Fibroblast of skin of left quadriceps (primary cell): Measurements from ENCODE around the gene SCO2.
A peak's percentile ranks its signal among the peaks of the same experiment; 100 is the strongest.

Experiments
- DNase-seq, 2 experiments: peaks; one replicate each; pipeline ENCODE4 v3.0.0-alpha.2; 2013; ENCODE audit warnings: low read depth in 2 of 2

SCO2 gene

DNA sequence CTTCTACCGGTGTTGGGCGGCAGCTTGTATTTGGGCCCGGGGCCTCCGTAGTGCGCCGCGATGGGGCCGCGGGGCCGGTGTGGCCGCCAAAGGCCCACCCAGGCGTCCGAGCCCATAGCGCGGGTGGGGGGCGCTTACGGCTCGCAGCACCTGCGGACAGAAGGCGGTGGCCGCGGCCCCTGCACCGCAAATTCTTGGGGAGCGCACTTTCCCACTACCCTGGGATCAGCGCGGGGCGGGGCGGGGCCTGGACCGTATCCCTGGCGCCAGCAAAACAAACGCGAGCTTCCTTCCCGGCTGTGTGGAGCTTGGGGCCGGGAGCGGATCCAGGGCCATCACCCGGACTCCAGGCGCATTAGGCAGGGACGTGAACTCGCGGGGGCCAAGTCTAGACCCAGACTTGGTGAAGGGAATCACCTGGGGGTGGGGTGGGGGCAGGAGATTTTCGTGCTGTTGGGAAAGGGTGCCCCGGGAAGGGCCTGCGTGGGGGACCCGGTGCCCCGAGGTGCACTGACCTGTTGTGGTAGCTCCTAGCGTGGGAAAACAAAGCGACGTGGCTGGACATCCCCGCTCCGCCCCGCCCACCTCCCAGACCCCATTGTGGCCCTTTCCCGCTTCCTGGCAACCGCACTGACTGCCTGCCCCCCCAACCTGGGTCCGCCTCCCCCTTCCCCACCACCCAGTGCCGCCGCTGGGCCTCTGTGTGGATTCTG, 6.7 kb upstream of the SCO2 start:
- no peak for DNase-seq

DNA sequence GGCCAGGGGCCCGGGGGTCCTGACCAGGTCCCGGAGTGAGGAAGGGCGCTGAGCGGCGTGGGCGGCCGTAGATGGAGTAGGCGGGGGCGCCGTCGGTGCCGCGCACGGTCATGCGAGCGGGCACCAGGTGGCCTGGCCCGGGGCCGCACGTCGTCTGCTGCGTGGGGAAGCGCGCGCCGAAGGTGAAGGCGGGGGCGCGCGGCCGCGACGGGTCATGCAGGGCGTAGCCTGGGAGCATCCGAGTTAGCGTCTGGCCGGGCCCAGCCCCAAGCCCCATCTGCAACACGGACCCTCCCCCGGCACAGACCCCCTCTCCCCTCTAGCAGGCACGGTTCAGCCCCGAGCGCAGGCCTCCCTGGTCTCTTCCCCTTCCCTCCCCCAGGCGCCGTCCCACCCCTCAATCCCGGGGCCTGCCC, 6.2 kb upstream of the SCO2 start:
- no peak for DNase-seq

DNA sequence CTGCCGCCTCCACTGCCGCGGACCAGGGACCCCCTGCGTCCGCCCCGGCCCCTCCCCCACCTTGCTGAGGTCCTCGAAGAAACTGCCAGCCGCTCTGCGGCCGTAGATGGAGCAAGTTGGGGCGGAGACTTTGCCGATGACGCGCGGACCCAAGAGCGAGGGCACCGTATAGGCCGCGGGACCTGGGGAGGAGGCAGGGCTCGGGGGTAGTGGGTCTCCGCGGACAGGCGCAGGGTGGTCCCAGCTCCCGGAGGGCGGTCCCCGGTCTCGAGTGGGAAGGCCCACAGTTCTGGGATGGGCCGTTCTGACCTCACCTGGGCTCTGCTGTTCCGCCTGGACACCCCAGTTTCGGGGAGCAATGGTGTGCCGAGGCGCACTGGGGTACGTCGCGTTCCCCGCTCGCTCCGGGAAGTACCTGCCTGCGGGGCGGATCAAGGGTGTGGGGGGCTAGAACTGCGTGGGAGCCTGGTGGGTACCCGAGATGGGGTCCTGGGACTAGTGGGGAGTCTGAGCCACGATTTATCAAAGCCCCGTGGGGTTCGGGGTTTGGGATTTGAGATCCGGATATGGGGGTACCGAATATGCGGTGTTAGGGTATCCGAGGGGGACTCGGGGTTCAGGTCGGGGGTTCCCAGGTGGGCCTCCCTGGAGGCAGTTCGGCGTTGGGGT, 5.6 kb upstream of the SCO2 start:
- DNase-seq = no peak

DNA sequence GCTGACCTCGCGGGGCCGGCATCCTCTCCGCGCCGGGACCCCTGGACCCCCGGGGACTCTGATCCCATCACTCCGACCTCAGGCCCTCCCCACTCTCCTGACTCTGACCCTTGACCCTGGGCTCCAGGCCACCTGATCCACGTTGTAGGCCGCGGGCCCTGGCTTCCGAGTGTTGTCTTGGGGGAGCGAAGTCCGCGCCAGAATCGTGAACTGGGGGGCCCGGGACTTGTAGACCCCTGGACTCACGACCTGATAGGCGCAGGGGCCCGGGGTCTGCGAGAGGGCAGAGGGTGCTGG, 5.1 kb upstream of the SCO2 start:
- no peak for DNase-seq

DNA sequence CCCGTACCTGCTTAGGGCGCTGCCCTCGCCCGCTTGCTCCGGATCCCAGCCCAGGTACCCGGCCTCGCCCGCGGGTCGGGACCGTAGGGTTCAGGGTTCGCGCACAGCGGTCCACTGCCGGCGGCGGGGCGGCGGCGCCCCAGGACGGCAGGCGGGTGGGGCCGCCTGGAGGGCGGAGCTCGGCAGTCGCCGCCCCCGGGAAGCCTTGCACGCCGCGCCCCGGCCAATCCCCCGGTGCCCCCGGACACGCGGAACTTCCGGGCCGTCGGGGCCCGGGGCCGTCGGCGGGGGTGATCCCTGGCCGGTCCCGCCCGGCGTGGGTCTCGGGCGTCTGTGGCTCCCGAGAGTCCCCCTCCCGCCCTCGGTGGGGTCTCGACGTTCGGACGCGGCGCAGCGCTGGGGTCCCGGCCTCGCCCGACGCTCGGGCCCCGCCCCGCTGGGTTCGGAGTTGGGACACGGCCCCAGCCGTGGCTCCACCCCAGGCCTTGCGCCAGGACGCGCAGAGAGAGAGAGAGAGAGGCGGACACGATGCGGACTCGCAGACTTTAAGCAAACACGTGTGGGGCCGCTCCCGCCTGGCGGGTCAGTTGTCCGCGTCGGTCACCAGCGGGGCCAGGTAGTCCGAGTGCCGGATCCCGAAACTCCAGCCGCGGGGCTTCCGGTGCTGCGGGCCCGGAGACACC, 4.6 kb upstream of the SCO2 start, which contains the start of gene TYMP:
TYMP (minus strand) TSS at position 116 of the 683 bp plus-strand sequence. CDS start 303 bp downstream, outside the sequence.
- no peak for DNase-seq

DNA sequence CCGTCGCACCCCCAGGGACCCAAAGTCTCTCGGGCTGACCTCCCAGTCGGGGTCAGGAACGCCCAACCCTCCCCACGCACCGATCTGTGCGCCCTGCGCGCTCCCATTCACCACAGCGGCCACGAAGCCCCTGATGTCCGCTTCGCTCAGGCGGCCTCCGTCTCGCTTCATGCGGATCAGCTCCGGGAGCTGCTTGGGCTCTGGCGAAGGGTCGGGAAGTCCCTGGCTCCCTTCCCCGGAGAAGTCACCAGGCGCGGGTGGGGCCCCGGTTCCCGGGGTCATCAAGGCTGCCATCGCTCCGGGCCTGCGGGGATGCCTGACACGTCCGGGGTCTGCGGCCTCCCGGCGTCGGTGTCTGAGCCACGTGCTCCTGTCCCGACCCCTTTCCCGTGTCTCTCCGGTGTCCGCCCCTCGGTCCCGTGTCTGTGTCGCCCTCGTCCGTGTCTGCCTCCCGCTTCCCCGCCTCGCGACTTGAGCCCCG, 4.1 kb upstream of the SCO2 start:
- no peak for DNase-seq

DNA sequence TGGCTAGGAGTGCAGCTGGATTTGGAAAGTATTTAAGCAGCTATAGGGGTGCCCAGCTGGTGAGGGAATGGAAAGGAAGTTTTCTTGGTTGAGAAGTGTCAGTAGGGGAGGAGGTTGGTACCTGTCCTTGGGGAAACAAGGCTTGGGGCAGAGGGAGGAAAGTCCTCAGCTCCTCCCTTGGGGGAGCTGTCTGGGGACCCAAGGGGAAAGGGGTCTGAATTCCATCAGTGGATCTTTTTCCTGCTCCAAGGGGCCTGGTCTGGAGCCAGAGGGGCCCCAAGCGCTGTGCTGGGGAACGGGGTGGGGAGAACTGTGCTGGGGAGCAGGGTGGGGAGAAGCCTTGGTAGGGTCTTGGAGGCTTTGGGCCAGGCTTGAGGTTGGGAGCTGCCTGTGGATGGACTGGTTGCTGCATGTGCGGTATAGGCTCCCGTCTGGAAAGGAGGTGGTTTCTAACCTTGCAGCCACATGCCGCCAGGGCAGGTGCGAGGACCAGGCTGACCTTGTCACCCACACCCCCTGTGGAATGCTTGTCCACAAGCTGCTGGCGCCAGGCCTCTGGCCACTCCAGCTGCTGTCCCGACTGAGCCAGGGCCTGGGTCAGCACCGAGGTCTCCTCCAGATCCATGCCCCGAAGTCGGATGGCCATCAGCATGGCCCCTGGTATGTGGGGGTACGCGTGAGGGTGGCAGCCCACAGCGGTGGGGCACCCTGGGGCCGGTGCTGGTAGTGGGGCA, 3.5 kb upstream of the SCO2 start:
- no peak for DNase-seq

DNA sequence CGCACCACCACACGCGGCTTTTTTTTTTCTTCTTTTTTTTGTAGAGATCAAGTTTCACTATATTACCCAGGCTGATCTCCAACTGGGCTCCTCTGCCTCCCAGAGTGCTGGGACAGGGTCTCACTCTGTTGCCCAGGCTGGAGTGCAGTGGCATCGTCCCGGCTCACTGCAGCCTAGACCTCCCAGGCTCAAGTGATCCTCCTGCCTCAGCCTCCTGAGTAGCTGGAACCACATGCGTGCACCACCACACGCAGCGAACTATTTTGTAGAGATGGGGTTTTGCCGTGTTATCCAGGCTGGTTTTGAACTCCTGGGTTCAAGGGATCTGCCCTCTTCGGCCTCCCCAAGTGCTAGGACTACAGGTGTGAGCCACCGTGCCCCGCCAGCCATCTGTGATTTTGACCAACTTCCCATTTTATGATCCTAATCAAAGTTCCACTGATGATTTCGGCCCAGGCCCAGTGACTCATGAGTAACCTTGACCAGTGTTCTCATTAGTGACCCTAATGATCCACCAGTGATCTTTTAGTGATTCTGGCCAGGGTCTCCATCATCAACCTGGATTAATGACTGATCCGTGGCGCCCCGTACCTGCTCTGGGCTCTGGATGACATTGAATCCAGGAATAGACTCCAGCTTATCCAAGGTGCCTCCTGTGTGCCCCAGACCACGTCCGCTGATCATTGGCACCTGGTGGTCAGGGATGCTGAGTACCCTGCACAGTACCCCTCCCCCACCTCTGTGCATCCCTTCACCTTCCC, 2.7 kb upstream of the SCO2 start:
- DNase-seq = no peak

DNA sequence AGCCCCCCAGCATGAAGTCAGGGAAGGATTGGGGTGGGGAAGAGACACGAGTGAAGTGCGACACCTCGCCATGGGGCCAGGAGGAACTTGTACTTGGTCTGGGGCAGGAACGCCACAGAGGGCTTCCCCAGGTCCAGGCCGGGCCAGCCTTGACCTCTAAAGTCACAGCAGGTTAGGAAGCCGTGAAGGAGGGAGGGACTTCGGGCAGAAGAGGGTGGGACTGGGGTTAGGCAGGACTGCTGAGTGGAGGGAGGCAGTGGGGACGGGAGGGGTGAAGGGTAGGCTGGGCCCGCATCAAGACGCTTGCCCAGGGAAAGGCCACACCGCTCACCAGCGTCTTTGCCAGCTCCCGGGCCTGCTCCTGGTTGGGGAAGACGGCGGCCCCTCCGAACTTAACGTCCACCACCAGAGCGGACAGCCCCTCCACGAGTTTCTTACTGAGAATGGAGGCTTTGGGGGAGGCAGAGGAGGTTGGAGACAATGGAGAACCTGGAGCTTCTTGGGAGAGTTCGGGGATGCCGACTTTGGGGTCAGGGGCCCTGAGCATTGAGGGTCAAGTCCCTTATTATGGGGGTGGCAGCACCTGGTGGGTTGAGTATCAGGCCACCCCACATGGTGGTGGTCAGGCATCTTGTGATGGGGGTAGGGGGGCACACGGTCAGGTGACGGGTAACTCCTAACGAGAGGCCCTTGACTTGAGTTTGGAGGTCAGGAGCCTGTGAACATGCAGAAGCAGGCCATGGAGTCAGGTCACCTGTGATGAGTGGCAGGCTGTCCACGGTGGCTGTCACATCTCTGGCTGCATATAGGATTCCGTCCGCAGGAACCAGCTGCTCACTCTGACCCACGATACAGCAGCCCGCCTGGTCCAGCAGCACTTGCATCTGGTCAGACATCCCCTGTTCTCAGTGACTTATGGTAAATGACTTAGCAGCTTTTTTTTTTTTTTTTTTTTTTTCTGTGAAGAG, 1.7 kb upstream of the SCO2 start:
- no peak for DNase-seq

DNA sequence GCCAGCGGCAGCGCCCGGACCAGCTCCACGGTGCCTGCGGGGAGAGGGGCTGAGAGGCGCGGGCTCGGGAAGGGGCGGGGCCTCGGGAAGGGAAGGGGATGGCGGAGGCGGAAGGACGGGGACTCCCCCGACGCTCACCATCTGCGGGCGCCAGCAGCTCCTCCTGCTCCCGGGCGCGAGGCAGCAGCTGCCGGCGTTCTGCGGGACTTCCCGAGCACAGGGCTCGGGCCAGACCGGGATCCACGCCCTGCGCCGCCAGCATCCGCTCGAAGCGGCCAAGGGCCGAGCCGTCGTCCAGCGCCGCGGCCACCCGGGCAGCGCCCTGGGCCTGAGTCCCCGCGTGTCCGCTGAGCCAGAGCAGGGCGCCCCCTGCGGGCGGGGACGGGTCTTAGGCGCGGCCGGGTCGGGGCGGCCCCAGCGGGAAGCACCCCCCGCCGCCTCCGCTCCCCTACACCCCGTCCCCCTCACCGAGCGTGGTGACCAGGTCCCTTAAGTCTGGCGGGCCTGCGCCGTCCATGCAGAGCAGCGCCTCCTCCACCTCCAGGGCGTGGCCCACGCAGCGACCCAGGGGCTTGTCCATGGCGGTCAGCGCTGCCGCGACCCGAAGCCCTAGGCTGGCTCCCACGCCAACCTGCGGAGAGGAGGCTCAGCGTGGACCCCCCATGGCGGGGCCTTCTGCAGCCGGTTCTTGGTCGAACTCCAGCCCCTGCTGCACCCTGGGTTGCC, 873 bp upstream of the SCO2 start:
- DNase-seq = peak; percentile 56 to 62

DNA sequence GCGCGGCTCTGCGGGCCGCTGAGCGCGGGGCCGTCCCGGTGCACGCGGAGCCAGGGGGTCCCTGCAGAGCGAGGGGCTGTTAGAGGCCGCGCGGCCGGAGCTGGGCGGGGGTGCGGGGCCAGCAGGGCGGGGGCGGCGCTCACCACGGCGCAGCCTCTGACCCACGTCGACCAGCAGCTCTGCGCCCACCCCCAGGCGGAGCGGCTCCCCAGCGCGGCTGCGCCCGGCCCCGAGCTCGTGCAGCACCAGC, 385 bp upstream of the SCO2 start:
- DNase-seq = no peak

DNA sequence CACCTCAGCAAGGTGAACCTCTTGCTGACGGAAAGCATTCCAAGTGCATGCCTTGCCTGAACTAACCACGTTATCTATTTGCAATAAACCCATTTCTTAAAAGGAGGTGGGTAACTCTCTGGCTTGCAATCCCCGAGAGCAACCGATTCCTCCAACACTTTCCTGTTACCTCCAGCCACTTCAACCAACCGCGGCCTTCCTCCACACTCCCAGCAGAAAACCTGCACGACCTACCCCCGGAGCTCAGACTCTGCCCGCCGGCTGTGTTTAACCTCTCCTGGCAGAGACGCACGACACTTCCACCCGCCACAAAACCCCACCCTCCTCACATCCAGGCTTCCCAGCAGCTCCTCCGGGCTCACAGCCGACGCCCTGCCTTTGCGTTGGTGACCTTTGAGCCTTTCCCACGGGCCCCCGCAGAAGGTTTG, 708 bp downstream of the SCO2 start:
- no peak for DNase-seq

DNA sequence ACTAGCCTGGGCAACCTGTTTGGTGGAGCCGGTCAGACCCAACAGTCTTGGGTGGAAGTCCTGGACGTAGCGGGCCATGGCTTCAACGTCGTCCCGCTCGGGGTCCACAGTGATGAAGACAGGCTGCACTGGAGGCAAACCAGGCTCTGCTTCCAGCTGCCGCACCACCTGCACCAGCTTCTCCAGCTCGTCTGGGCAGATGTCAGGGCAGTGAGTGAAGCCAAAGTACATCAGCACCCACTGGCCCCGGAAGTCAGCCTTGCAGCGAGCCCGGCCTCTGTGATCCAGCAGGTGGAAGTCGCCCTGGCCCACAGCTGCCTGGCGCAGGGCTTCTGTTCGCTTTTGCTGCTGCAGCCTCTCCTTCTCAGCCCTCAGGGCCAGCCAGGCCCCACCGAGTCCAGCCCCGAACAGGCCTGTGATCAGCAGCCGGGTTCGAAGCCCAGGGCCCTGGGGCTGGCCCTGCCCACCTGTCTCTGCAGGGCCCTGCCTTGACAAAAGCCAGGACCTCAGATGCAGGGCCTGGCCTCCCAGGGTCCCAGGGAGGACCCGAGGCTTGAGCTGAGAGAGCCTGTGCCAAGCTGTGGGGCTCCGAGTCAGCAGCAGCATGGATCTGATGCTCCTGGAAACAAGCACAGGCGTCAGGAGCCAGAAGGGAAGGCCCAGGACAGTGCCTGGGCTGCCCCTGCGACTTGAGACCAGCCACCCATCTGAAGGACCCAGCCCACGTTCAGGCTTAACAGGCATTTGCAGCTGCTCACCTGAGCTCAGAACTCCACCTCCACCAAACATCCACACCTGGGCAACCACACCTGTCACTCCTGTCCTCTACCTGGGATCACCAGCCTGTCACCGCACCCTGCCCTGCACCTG, 1.4 kb downstream of the SCO2 start:
- DNase-seq = no peak

DNA sequence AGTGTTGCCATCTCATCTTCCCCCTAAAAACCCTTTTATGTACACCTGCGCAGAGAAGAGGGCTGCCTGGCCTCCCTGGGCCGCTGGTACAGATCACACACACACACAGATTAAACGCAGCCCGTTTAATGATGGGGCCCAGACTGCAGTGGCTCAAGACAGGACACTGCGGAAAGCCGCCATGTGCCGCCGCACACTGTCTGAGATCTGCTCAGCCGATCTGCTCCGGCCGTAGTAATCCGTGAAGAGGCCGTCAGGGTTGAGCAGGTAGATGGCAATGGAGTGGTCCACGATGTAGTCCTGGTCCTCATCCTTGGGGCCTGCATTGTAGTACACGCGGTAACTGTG, 2.0 kb downstream of the SCO2 start:
- no peak for DNase-seq

DNA sequence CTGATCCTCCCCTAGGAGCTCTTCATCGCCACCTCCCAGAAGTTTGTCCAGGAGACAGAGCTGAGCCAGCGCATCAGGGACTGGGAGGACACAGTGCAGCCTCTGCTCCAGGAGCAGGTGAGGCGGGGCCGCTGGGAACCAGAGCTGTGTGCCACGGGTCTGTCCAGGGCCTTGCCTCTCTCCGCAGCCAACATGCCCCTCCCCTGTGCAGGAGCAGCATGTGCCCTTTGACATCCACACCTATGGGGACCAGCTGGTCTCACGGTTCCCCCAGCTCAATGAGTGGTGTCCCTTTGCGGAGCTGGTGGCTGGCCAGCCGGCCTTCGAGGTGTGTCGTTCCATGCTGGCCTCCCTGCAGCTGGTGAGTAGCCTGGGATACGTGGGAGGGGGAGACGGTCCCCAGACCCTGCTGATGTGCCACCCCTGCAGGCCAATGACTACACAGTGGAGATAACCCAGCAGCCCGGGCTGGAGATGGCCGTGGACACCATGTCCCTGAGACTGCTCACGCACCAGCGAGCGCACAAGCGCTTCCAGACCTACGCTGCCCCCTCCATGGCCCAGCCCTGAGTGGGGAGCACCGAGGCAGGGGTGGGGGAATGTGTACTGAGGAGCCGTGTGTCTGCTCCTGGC, 2.5 kb downstream of the SCO2 start:
- DNase-seq = no peak

DNA sequence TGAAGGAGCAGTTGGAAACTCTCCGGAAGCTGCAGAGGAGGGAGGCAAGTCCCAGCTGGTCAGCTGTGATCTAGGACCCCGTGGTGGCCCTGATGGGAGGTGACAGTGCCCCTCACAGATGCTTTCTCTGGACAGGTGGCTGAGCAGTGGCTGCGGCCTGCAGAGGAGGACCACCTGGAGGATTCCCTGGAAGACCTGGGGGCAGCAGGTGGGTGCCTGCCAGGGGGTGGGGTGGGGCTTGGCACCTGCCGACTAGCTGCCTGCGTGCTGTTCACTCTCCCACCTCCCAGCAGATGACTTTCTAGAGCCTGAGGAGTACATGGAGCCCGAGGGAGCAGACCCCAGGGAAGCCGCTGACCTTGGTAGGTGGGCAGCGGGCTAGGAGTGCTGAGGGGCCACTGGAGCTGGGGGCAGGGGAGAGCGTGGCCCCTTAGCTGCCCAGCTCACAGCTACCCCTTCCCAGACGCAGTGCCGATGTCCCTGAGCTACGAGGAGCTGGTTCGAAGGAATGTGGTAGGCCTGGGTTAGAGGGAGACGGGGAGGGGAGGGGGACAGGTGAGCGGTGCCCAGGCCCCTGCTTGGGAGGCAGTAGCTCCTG, 3.1 kb downstream of the SCO2 start:
- DNase-seq = no peak

DNA sequence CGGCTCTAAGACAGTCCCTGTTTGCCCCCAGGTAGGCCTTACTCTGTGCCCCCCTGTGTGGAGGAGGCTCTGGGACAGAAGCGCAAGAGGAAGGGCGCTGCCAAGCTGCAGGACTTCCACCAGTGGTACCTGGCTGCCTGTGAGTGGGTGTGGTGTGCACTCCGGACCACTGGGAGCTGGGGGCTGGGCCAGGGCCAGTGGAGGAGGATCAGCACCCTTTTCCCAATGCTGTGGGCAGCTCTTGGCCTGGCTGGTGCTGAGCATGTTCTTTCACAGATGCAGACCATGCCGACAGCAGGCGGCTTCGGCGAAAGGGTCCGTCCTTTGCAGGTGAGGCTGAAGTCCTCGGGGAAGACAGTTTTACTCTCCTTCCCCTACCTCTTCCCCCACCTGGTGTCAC, 3.7 kb downstream of the SCO2 start:
- no peak for DNase-seq

DNA sequence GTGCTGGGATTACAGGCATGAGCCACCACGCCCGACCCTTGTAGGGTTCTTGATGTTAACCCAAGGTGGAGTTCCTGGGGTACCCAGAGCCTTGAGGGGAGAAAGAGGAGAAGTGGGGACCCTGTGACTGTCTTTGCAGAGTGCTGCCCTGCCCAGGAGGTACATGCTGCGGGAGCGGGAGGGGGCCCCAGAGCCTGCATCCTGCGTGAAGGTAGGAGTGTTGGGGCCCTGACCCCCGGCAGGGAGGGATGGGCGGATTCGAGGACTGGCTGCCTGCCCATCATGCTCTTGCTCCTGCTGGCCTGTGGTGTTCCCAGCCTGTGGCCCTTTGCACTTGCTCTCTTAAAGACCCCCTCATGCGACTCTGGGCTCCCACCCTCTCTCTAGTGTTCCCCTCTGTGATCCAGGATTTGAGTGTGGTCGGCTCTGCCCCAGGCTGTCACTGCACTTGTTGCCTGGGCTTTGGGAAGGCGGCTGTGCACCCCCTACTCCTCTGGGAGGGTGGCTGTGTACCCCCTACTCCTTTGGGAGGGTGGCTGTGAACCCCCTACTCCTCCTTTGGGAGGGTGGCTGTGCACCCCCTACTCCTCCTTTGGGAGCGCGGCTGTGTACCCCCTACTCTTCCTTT, 4.5 kb downstream of the SCO2 start:
- DNase-seq = no peak
